OCI-LY3 (cell line): Measurements from ENCODE around the gene ANKS1A.
A peak's percentile ranks its signal among the peaks of the same experiment; 100 is the strongest.

Source experiments
- H2AFZ ChIP-seq: fragments of 200-600, 300-600 bp; shearing (Covaris generic); 2 replicates; pipeline ENCODE4 v1.6.0; 2014; ENCODE audit warnings: antibody characterized with exemption, low read depth, low read length
- H3K27ac ChIP-seq: fragments of 200-600, 300-600 bp; sonication (generic); 2 replicates; pipeline ENCODE4 v1.5.1; 2014; ENCODE audit warnings: mild to moderate bottlenecking, low read length, moderate library complexity, mixed read lengths
- H3K27me3 ChIP-seq: fragments of 200-600, 300-600 bp; sonication (generic); 2 replicates; pipeline ENCODE4 v1.6.1; 2014; ENCODE audit warnings: low read depth, low read length, mixed read lengths
- H3K36me3 ChIP-seq: fragments of 200-600, 300-600 bp; sonication (generic); replicated peaks from 2 replicates; pipeline ENCODE3; 2014; ENCODE audit warnings: low read depth, low read length, mixed read lengths
- H3K4me1 ChIP-seq: fragments of 300-600, 200-600 bp; sonication (generic); 2 replicates; pipeline ENCODE4 v1.6.1; 2014; ENCODE audit warnings: low read length, mixed read lengths
- H3K4me2 ChIP-seq: fragments of 200-600, 300-600 bp; sonication (generic); 2 replicates; pipeline ENCODE4 v1.6.1; 2014; ENCODE audit warnings: low read length, mixed read lengths
- H3K4me3 ChIP-seq: fragments of 300-600, 200-600 bp; sonication (generic); 2 replicates; pipeline ENCODE4 v1.5.1; 2014; ENCODE audit warnings: antibody characterized with exemption, mild to moderate bottlenecking, low read length, moderate library complexity
- H3K79me2 ChIP-seq: fragments of 300-600, 200-600 bp; shearing (Covaris generic); 2 replicates; pipeline ENCODE4 v1.6.1; 2014; ENCODE audit warnings: mild to moderate bottlenecking, low read length, mixed read lengths
- H3K9ac ChIP-seq: fragments of 300-600, 200-600 bp; shearing (Covaris generic); 2 replicates; pipeline ENCODE4 v1.6.0; 2014; ENCODE audit warnings: mild to moderate bottlenecking, low read length, moderate library complexity
- H3K9me3 ChIP-seq: fragments of 200-600, 300-600 bp; shearing (Covaris generic); 2 replicates; pipeline ENCODE4 v1.6.1; 2014; ENCODE audit warnings: low read length, mixed read lengths; ENCODE audit not compliant: insufficient read depth
- H4K20me1 ChIP-seq: fragments of 200-600, 300-600 bp; sonication (generic); 2 replicates; pipeline ENCODE4 v1.6.1; 2016; ENCODE audit warnings: low read length, mixed read lengths; ENCODE audit not compliant: insufficient read depth
- EZH2phosphoT487 ChIP-seq: fragments of 200-600 bp; shearing (Covaris generic); IDR thresholded peaks from 2 replicates; pipeline ENCODE4 v1.6.1; 2018; ENCODE audit warnings: antibody characterized with exemption, mixed run types, low read depth
- TF ChIP-seq, protein P1 (sequence below): fragments of 200-600, 300-600 bp; sonication (generic); IDR thresholded peaks from 2 replicates; pipeline ENCODE4 v1.5.1; 2014; ENCODE audit warnings: antibody characterized with exemption, low read length, low read depth

Gene ANKS1A

DNA sequence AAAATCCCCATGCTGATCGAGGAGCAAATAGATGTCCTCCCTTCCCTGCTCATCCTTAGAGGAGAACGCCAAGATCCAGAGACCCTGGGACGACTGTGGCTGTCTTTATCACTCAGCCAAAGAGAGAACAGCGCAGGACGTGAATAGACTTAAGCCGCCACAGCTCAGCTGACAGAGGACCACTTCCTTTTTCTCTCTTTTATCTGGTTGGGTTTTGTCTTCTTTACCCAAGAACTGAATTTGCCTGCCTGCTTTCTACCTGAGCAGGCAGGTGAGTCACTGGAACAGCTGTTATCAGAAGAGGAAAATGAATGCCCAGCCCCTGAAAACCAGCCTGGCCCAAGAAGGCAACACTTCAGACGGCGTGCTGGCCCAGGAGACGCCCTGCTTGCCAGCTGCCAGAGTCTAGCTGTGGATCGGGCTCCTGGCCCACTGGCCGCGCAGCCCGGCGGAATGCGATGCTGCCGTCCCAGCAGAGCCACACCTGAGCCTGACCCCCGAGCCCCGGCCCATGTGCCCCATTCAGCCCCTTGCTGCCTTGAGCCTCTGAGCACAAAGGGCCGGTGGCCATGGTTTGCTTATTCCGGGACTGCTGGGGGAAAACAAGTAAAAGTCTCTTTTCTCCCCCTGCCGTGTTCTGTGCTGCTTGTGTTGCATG, 169.9 kb downstream of the ANKS1A start:
- Histone ChIP-seq H3K4me3 (no peak overlapping the region), H3K27me3 (no peaks in the 10 kb centered on the region), H3K27ac (no peak overlapping the region), H3K36me3 (no peaks in the 10 kb centered on the region), H2AFZ (no peak overlapping the region), H3K4me1 (peaks cover 11% of the 10 kb centered on the region), H3K4me2 (peak overlapping the region; percentile 56), H4K20me1 (no peaks in the 10 kb centered on the region), H3K9me3 (no peaks in the 10 kb centered on the region), H3K9ac (no peak overlapping the region), H3K79me2 (no peaks in the 10 kb centered on the region)
- TF ChIP-seq, protein P1, sequence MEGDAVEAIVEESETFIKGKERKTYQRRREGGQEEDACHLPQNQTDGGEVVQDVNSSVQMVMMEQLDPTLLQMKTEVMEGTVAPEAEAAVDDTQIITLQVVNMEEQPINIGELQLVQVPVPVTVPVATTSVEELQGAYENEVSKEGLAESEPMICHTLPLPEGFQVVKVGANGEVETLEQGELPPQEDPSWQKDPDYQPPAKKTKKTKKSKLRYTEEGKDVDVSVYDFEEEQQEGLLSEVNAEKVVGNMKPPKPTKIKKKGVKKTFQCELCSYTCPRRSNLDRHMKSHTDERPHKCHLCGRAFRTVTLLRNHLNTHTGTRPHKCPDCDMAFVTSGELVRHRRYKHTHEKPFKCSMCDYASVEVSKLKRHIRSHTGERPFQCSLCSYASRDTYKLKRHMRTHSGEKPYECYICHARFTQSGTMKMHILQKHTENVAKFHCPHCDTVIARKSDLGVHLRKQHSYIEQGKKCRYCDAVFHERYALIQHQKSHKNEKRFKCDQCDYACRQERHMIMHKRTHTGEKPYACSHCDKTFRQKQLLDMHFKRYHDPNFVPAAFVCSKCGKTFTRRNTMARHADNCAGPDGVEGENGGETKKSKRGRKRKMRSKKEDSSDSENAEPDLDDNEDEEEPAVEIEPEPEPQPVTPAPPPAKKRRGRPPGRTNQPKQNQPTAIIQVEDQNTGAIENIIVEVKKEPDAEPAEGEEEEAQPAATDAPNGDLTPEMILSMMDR, result no peak

DNA sequence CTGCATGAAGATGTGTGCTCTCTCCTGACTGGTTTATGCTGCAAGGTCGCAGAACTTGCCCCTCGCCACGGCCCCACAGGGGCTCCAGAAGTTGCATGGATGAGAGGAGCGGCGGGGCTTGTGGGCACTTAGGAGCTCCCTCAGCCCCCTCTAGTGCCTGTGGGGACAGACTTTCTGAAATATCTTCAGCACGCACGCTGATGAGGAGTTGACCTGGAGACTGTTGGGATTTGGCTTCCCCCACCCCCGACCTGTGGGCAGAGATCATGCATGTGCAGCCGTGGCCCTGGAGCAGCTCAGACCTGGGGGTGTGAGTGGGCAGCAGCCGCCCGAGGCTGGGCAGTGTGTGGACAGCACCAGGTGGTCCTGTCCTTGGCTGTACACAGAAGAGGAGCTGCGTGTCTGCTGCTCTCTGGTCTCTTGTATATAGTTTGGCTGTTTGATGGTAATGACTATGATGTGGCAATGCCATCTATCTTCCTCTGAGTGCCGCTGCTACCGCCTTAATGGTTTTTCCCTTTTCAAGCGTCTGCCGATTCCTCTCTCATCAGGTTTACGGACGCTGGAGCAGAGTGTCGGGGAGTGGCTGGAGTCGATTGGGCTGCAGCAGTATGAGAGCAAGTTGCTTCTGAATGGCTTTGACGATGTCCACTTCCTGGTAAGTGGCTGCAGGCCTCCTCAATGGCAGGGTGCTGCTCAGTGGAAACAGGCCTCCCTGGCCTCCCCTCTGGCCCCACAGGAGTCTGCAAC, 170.7 kb downstream of the ANKS1A start:
- no peaks in the 10 kb centered on the region for H3K27me3 ChIP-seq
- TF ChIP-seq, protein P1, result no peak
- no peak for TF ChIP-seq EZH2phosphoT487
- no peaks in the 10 kb centered on the region for H3K9me3 ChIP-seq
- no peak overlapping the region for H3K4me3 ChIP-seq
- no peaks in the 10 kb centered on the region for H4K20me1 ChIP-seq
- H3K9ac ChIP-seq, result no peak overlapping the region
- H3K79me2 ChIP-seq, result no peaks in the 10 kb centered on the region
- no peak overlapping the region for H3K4me2 ChIP-seq
- peaks cover 11% of the 10 kb centered on the region for H3K4me1 ChIP-seq
- no peak overlapping the region for H2AFZ ChIP-seq
- H3K27ac ChIP-seq, result no peak overlapping the region
- no peaks in the 10 kb centered on the region for H3K36me3 ChIP-seq

DNA sequence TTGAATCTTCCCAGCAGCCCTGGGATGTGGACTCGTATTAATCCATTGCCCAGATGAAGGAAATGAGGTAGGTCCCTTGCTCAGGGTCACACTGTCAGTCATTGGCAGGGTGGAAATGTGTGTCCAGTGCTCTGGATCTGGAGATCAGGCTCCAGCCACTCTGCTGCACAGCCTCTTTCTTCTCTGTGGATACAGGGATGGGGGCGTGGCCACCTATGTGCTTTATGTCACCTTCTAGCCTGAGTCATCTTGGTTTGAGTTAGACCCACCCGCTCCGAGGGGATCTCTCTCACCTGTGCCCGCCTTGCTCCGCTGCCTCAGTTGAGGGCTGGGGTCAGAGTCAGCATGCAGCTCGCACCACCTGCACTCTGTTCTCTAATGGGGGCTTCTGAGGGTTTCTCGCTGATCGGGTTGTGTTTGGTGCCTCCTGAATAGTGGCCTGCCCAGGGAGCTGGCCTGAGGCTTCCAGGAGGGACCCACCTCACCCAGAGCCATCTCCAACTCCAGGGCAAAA, 172.1 kb downstream of the ANKS1A start:
- Histone ChIP-seq H3K9me3 (no peaks in the 10 kb centered on the region), H3K9ac (no peak overlapping the region), H4K20me1 (no peaks in the 10 kb centered on the region), H3K27me3 (no peaks in the 10 kb centered on the region), H3K79me2 (no peaks in the 10 kb centered on the region), H3K27ac (no peak overlapping the region), H3K4me2 (no peak overlapping the region), H3K4me3 (no peak overlapping the region), H3K36me3 (no peaks in the 10 kb centered on the region), H3K4me1 (peaks cover 11% of the 10 kb centered on the region), H2AFZ (no peak overlapping the region)
- no peak for TF ChIP-seq EZH2phosphoT487
- TF ChIP-seq, protein P1, result no peak

DNA sequence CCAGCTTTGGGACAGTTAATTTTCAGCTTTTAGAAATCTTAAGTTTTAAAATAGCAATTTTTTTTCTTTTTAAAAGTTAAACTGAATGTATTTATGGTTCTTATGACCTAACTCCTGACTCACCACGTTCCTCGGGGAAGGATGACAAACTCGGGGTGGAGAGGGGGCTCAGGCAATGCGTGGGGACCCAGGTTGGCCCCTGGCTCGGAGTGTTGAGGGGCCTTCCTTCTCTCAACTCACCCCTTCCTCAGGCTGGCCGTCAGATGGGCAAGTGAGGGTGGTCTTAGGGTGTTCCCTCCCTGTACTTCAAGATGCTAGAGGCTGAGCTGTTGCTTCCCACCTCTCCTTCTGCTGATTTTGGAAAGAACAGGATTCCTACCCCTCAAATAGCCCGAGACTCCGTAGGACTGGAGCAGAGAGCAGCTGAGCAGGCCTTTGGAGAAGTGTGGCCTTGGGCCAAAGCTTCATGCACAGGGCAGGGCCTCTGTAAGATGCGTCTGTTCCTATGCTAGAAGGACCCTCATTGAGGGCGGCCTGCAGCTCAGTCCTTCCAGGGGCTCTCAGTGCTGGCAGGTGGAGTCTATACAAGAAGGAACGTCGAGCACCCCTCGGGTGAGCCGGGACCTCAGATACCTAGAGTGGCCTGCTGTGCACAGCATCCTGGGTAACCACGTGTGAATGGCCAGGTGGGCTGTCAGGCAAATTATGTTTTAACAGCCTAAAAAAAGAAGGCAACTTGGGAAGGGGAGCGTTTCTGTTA, 172.8 kb downstream of the ANKS1A start:
- no peaks in the 10 kb centered on the region for H3K36me3 ChIP-seq
- no peak overlapping the region for H3K4me3 ChIP-seq

More for the DNA sequence above, 172.8 kb downstream of the ANKS1A start:
- no peak for TF ChIP-seq EZH2phosphoT487
- TF ChIP-seq, protein P1, result no peak
- H3K4me1 ChIP-seq, result peaks cover 18% of the 10 kb centered on the region
- H3K79me2 ChIP-seq, result no peaks in the 10 kb centered on the region
- no peaks in the 10 kb centered on the region for H3K27me3 ChIP-seq
- H2AFZ ChIP-seq, result no peak overlapping the region
- H3K27ac ChIP-seq, result no peak overlapping the region
- H3K4me2 ChIP-seq, result no peak overlapping the region
- H3K9me3 ChIP-seq, result no peaks in the 10 kb centered on the region
- H3K9ac ChIP-seq, result no peak overlapping the region
- no peaks in the 10 kb centered on the region for H4K20me1 ChIP-seq
